BE2C (cell line): ENCODE results near the gene MCC.

Source experiments
- DNase-seq: peaks from one replicate; pipeline ENCODE4 v3.0.0-alpha.2; 2020
- H3K27me3 ChIP-seq: fragments of 250-450 bp; sonication (Bioruptor Pico); 2 replicates; pipeline ENCODE4 v1.5.1; 2020; ENCODE audit warnings: mild to moderate bottlenecking
- H3K36me3 ChIP-seq: fragments of 250-450 bp; sonication (Bioruptor Pico); 2 replicates; pipeline ENCODE4 v1.5.1; 2020; ENCODE audit warnings: mild to moderate bottlenecking
- H3K4me1 ChIP-seq: fragments of 250-450 bp; sonication (Bioruptor Pico); 2 replicates; pipeline ENCODE4 v1.5.1; 2020
- H3K4me3 ChIP-seq: 2 replicates; pipeline ENCODE4 v1.5.1; 2011; ENCODE audit warnings: low read depth, low read length
- H3K9me3 ChIP-seq: fragments of 250-450 bp; sonication (Bioruptor Pico); 2 replicates; pipeline ENCODE4 v1.5.1; 2020
- CTCF ChIP-seq: IDR thresholded peaks from 2 replicates; pipeline ENCODE4 v1.5.1; 2012; ENCODE audit warnings: mild to moderate bottlenecking, low read depth, low read length

MCC gene

GRCh38 chr5:113321276-113321675 lies 167.0 kb downstream of the MCC start:
- TF ChIP-seq CTCF = peak; percentile 33; the same call in 1 of the 2 replicates
- no peak overlapping the region for H3K4me3 ChIP-seq
- peaks cover 2% of the 10 kb centered on the region for H3K36me3 ChIP-seq
- peaks cover 10% of the 10 kb centered on the region for H3K4me1 ChIP-seq
- no peaks in the 10 kb centered on the region for H3K27me3 ChIP-seq
- H3K9me3 ChIP-seq = no peaks in the 10 kb centered on the region
- peak; percentile 33 for DNase-seq

DNA sequence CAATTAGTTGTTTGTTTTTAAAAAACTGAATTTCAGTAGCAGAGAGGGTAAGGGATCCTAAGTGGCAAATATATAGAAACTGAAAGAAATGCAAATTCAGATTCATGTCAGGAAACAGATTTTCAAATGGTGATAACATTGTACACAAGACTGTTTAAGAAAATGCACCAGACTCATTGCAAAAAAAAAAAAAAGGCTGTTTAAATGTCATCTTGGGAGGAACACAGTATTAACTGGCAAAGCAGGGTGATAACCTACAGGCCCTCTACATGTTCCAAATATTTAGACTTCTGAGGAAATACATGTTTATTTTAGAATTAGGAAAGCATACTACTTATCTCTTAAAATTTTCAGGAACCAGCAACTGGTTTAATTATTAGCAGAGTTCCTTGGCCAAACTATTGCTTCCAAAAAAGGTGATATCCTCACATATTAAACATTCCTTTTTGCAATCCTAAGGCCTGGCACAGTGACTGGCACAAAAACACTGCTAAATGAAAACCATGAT lies 167.9 kb downstream of the MCC start:
- Histone ChIP-seq H3K9me3 (no peaks in the 10 kb centered on the region), H3K36me3 (peaks cover 2% of the 10 kb centered on the region; the same call in 1 of the 2 replicates), H3K27me3 (no peaks in the 10 kb centered on the region), H3K4me1 (peaks cover 10% of the 10 kb centered on the region), H3K4me3 (no peak overlapping the region)
- TF ChIP-seq CTCF = no peak
- DNase-seq = no peak

GRCh38 chr5:113319256-113320053 lies 168.8 kb downstream of the MCC start:
- H3K36me3 ChIP-seq = no peaks in the 10 kb centered on the region
- no peak overlapping the region for H3K4me3 ChIP-seq
- no peaks in the 10 kb centered on the region for H3K27me3 ChIP-seq
- no peak for DNase-seq
- no peak for TF ChIP-seq CTCF
- no peaks in the 10 kb centered on the region for H3K9me3 ChIP-seq
- peaks cover 10% of the 10 kb centered on the region for H3K4me1 ChIP-seq

- Histone ChIP-seq H3K4me3 (no peak overlapping the region), H3K4me1 (peaks cover 18% of the 10 kb centered on the region), H3K36me3 (no peaks in the 10 kb centered on the region; the same call in 1 of the 2 replicates), H3K9me3 (0 out of 2 replicates have a peak, but pooled peaks cover 5% of the 10 kb centered on the region), H3K27me3 (no peaks in the 10 kb centered on the region)
- no peak for DNase-seq
- TF ChIP-seq CTCF = no peak
Observed at GRCh38 chr5:113317636-113318035, 170.6 kb downstream of the MCC start.

DNA sequence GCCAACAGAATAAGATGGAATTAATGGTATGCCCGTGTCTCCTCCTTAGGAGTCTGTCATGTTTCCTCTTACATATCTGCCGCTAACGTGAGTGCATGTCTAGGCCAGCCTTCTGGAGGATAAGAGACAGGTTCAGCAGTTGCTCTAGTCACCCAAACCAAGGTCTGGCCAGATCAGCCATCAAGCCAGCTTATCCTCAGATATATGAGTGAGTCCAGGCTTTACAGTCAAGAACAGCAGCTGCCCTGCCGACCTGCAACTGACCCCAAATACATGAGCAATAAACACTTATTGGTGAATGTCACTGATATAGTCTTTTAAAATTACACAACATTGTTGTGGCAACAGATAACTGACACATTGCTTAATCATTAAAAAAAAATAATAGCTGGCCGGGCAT lies 177.0 kb downstream of the MCC start:
- Histone ChIP-seq H3K27me3 (no peaks in the 10 kb centered on the region; the same call in 1 of the 2 replicates), H3K4me1 (peaks cover 12% of the 10 kb centered on the region), H3K36me3 (peaks cover 7% of the 10 kb centered on the region; the same call in 1 of the 2 replicates), H3K9me3 (0 out of 2 replicates have a peak, but pooled peaks cover 5% of the 10 kb centered on the region), H3K4me3 (no peak overlapping the region)
- peak; percentile 31 for DNase-seq
- no peak for TF ChIP-seq CTCF

DNA sequence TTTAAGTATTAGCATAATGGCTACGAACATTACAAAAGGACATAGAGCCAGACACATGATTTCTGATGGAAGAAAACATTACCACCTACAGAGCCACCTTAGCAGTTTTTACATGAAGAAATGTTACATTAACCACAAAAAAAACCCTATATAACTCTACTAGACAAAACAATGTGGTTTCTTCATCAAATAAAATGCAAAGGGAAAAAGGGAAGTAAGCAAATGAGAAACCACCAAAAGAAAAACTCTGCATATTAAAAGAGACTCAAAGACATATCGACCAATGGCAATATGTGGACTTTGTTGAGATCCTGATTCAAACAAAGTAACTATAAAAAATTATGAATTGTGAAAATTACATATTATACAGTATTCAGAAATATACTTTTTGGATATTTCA lies 186.1 kb downstream of the MCC start:
- no peak for TF ChIP-seq CTCF
- Histone ChIP-seq H3K9me3 (no peaks in the 10 kb centered on the region), H3K4me3 (no peak overlapping the region), H3K36me3 (no peaks in the 10 kb centered on the region), H3K27me3 (no peaks in the 10 kb centered on the region), H3K4me1 (no peaks in the 10 kb centered on the region; the same call in 1 of the 2 replicates)
- no peak for DNase-seq
